ENCODE data around the gene TJP3. TPM values are rescaled to one million over a fixed set of nuclear protein-coding genes. Genes with fewer than 3 reads are reported as not detected.
A peak's percentile ranks its signal among the peaks of the same experiment; 100 is the strongest.
"Not testable (repeated sequence)": the region's sequence is repeated elsewhere in the genome, so short reads cannot be mapped to it uniquely, and the experiment has no call there.

TJP3 gene
- total and polyA plus RNA-seq, 2 donors from 2014 or later: 26.5 to 32.5 TPM

- intact Hi-C loops (cut with DNase I): loop anchor here (5.0 kb wide), 1 partner anchor 52 kb away; no protein-coding TSS in a partner anchor
- DNase-seq (no peak), FAIRE-seq (no peak)
- TF ChIP-seq, protein P1, sequence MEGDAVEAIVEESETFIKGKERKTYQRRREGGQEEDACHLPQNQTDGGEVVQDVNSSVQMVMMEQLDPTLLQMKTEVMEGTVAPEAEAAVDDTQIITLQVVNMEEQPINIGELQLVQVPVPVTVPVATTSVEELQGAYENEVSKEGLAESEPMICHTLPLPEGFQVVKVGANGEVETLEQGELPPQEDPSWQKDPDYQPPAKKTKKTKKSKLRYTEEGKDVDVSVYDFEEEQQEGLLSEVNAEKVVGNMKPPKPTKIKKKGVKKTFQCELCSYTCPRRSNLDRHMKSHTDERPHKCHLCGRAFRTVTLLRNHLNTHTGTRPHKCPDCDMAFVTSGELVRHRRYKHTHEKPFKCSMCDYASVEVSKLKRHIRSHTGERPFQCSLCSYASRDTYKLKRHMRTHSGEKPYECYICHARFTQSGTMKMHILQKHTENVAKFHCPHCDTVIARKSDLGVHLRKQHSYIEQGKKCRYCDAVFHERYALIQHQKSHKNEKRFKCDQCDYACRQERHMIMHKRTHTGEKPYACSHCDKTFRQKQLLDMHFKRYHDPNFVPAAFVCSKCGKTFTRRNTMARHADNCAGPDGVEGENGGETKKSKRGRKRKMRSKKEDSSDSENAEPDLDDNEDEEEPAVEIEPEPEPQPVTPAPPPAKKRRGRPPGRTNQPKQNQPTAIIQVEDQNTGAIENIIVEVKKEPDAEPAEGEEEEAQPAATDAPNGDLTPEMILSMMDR (IDR thresholded peaks at IDR 0.05; ENCODE audit: borderline replicate concordance, extremely low read depth, insufficient read depth): no peak
- H3K27ac ChIP-seq (ENCODE audit: low read depth in 2 of 2, low read length in 2 of 2): no peak overlapping the region
- H3K9ac ChIP-seq (ENCODE audit: low read length in 3 of 3): no peak overlapping the region
- H3K4me1 ChIP-seq (ENCODE audit: control insufficient read depth in 2 of 3, insufficient read depth in 2 of 3, low read depth in 1 of 3, low read length in 3 of 3): peaks cover 0 to 7% (median 0%) of the 10 kb centered on the region in 3 donors
- peaks cover 2 to 13% (median 5%) of the 10 kb centered on the region in 3 donors for H3K36me3 ChIP-seq (ENCODE audit: control insufficient read depth in 2 of 3, insufficient read depth in 3 of 3, low read length in 3 of 3)
- H3K4me3 ChIP-seq (ENCODE audit: low read length in 3 of 3): no peak overlapping the region
- no peaks in the 10 kb centered on the region for H3K9me3 ChIP-seq (ENCODE audit: control insufficient read depth in 2 of 3, insufficient read depth in 1 of 3, low read length in 3 of 3)
- H3K27me3 ChIP-seq (ENCODE audit: control insufficient read depth, insufficient read depth, low read length): no peaks in the 10 kb centered on the region
These were observed 43.1 kb upstream of the TJP3 start for GRCh38 chr19:3664879-3665642.

GRCh38 chr19:3665681-3666544 lies 42.3 kb upstream of the TJP3 start:
- Histone ChIP-seq H3K27me3 (ENCODE audit: control insufficient read depth, insufficient read depth, low read length) (no peaks in the 10 kb centered on the region), H3K4me3 (ENCODE audit: low read length in 3 of 3) (no peak overlapping the region), H3K9me3 (ENCODE audit: control insufficient read depth in 2 of 3, insufficient read depth in 1 of 3, low read length in 3 of 3) (no peaks in the 10 kb centered on the region), H3K27ac (ENCODE audit: low read depth in 2 of 2, low read length in 2 of 2) (no peak overlapping the region), H3K36me3 (ENCODE audit: control insufficient read depth in 2 of 3, insufficient read depth in 3 of 3, low read length in 3 of 3) (peaks cover 2 to 13% (median 5%) of the 10 kb centered on the region in 3 donors), H3K4me1 (ENCODE audit: control insufficient read depth in 2 of 3, insufficient read depth in 2 of 3, low read depth in 1 of 3, low read length in 3 of 3) (peaks cover 0 to 10% (median 0%) of the 10 kb centered on the region in 3 donors), H3K9ac (ENCODE audit: low read length in 3 of 3) (no peak overlapping the region)
- DNase-seq: peak in 4 of 5 donors; percentile 41 to 80 (median 64)
- intact Hi-C loops (cut with DNase I): loop anchor here (5.0 kb wide), 1 partner anchor 51 kb away; no protein-coding TSS in a partner anchor
- TF ChIP-seq, protein P1 (IDR thresholded peaks at IDR 0.05; ENCODE audit: borderline replicate concordance, extremely low read depth, insufficient read depth): peak; percentile 90
- no peak for FAIRE-seq

DNA sequence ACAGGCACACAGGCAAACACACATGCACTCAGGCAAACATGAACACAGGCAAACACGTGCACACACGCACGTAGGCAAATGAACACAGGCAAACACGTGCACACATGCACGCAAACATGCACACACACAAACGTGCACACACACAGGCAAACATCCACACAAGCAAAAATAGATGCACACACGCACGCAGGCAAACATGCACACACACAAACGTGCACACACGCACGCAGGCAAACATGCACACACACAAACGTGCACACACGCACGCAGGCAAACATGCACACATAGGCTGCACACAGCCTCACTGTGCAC lies 41.7 kb upstream of the TJP3 start:
- FAIRE-seq; DNase-seq; H3K9ac ChIP-seq (ENCODE audit: low read length in 3 of 3); H3K27me3 ChIP-seq (ENCODE audit: control insufficient read depth, insufficient read depth, low read length); H3K36me3 ChIP-seq (ENCODE audit: control insufficient read depth in 2 of 3, insufficient read depth in 3 of 3, low read length in 3 of 3); H3K27ac ChIP-seq (ENCODE audit: low read depth in 2 of 2, low read length in 2 of 2); H3K4me3 ChIP-seq (ENCODE audit: low read length in 3 of 3); H3K9me3 ChIP-seq (ENCODE audit: control insufficient read depth in 2 of 3, insufficient read depth in 1 of 3, low read length in 3 of 3): not testable (repeated sequence)
- intact Hi-C loops (cut with DNase I): loop anchor here (5.0 kb wide), 1 partner anchor 51 kb away; no protein-coding TSS in a partner anchor
- H3K4me1 ChIP-seq (ENCODE audit: control insufficient read depth in 2 of 3, insufficient read depth in 2 of 3, low read depth in 1 of 3, low read length in 3 of 3): peaks cover 0 to 15% (median 0%) of the 10 kb centered on the region in 3 donors
